IMR-90 (cell line): ENCODE measurements around the gene CEL. TPM values are rescaled to one million over a fixed set of nuclear protein-coding genes. Genes with fewer than 3 reads are reported as not detected.

ENCODE experiments used
- ATAC-seq: fragments of 200-7000 bp; cut with Tn5 transposase; 2 replicates; pipeline ENCODE4 v1.9.1; 2020; ENCODE audit warnings: low read depth, mild to moderate bottlenecking, moderate library complexity
- BruUV-seq: library from RNA; stranded (reverse); fragments of 400-500 nt; replicated peaks from 2 replicates; lab custom pipeline; 2021; lab: Mats Ljungman, UMichigan
- CTCF ChIA-PET: fragments of 300-600 bp; formaldehyde crosslinking; extraction: SDS; loops from one replicate; lab custom pipeline; 2021; ENCODE audit warnings: antibody characterized with exemption; lab: Yijun Ruan, JAX
- POLR2A ChIA-PET: fragments of 300-600 bp; sonication (Branson Sonifier 250); formaldehyde crosslinking; loops from one replicate; lab custom pipeline; 2022; ENCODE audit warnings: antibody characterized with exemption; ENCODE audit not compliant: unreplicated experiment; lab: Charles Lee
- DNase-seq: peaks from one replicate; pipeline ENCODE4 v3.0.0; 2013
- H2AFZ ChIP-seq: replicated peaks from 2 replicates; pipeline ENCODE3; 2013; ENCODE audit warnings: low read length, mild to moderate bottlenecking; ENCODE audit not compliant: poor library complexity
- H2AK5ac ChIP-seq: 2 replicates; pipeline ENCODE4 v1.6.1; 2013; ENCODE audit warnings: low read depth, low read length, inconsistent platforms
- H2AK9ac ChIP-seq: replicated peaks from 2 replicates; pipeline ENCODE3; 2013; ENCODE audit warnings: mild to moderate bottlenecking, low read depth, low read length, moderate library complexity; ENCODE audit not compliant: poor library complexity
- H2BK120ac ChIP-seq: 2 replicates; pipeline ENCODE4 v1.6.1; 2013; ENCODE audit warnings: low read depth, low read length, inconsistent platforms
- H2BK15ac ChIP-seq: 3 replicates; pipeline ENCODE4 v1.6.1; 2013; ENCODE audit warnings: low read depth, low read length, inconsistent platforms
- H2BK20ac ChIP-seq: 2 replicates; pipeline ENCODE4 v1.6.1; 2013; ENCODE audit warnings: low read depth, mild to moderate bottlenecking, inconsistent platforms, low read length, moderate library complexity
- H2BK5ac ChIP-seq: 2 replicates; pipeline ENCODE4 v1.6.1; 2013; ENCODE audit warnings: mild to moderate bottlenecking, low read depth, low read length, inconsistent platforms; ENCODE audit not compliant: poor library complexity, severe bottlenecking
- H3K14ac ChIP-seq: replicated peaks from 2 replicates; pipeline ENCODE4 v1.6.1; 2013; ENCODE audit warnings: low read depth, low read length, inconsistent platforms
- H3K18ac ChIP-seq: 2 replicates; pipeline ENCODE4 v1.6.1; 2013; ENCODE audit warnings: low read depth, low read length, control low read depth
- H3K23ac ChIP-seq: 2 replicates; pipeline ENCODE4 v1.6.1; 2013; ENCODE audit warnings: low read depth, low read length, inconsistent platforms
- H3K27ac ChIP-seq: 2 replicates; pipeline ENCODE4 v1.5.1; 2013; ENCODE audit warnings: mild to moderate bottlenecking, control low read depth, low read length; ENCODE audit not compliant: insufficient read depth
- H3K27me3 ChIP-seq: 2 replicates; pipeline ENCODE4 v1.6.1; 2013; ENCODE audit warnings: low read length; ENCODE audit not compliant: control insufficient read depth, insufficient read depth
- H3K36me3 ChIP-seq: 2 replicates; pipeline ENCODE4 v1.6.1; 2013; ENCODE audit warnings: low read length, mixed read lengths; ENCODE audit not compliant: control insufficient read depth, insufficient read depth
- H3K4ac ChIP-seq: 2 replicates; pipeline ENCODE4 v1.6.1; 2013; ENCODE audit warnings: low read depth, low read length, inconsistent platforms
- H3K4me1 ChIP-seq: 2 replicates; pipeline ENCODE4 v1.6.1; 2013; ENCODE audit warnings: low read length, mixed read lengths; ENCODE audit not compliant: control insufficient read depth, insufficient read depth
- H3K4me2 ChIP-seq: 2 replicates; pipeline ENCODE4 v1.6.1; 2013; ENCODE audit warnings: low read depth, mild to moderate bottlenecking, control low read depth, low read length, moderate library complexity
- H3K4me3 ChIP-seq: 2 replicates; pipeline ENCODE4 v1.5.1; 2013; ENCODE audit warnings: low read depth, mild to moderate bottlenecking, control low read depth, low read length, moderate library complexity; ENCODE audit not compliant: insufficient read depth
- H3K56ac ChIP-seq: 2 replicates; pipeline ENCODE4 v1.6.1; 2013; ENCODE audit warnings: low read length, inconsistent platforms; ENCODE audit not compliant: insufficient read depth; ENCODE audit errors: extremely low read depth
- H3K79me1 ChIP-seq, 2 experiments: 2 replicates each; pipeline ENCODE4 v1.6.1; 2013; ENCODE audit warnings: low read length in 2 of 2, inconsistent platforms in 1 of 2, low read depth in 1 of 2
- H3K9ac ChIP-seq: 2 replicates; pipeline ENCODE4 v1.6.1; 2013; ENCODE audit warnings: low read depth, low read length, control low read depth
- H3K9me1 ChIP-seq: 2 replicates; pipeline ENCODE4 v1.6.1; 2013; ENCODE audit warnings: low read length, inconsistent platforms; ENCODE audit not compliant: insufficient read depth
- H3K9me3 ChIP-seq: 2 replicates; pipeline ENCODE4 v1.6.1; 2013; ENCODE audit warnings: low read length; ENCODE audit not compliant: control insufficient read depth, insufficient read depth
- H4K20me1 ChIP-seq: 2 replicates; pipeline ENCODE4 v1.6.1; 2013; ENCODE audit warnings: low read length, inconsistent platforms; ENCODE audit not compliant: insufficient read depth
- H4K5ac ChIP-seq: 2 replicates; pipeline ENCODE4 v1.6.1; 2013; ENCODE audit warnings: mild to moderate bottlenecking, low read depth, low read length, control low read depth
- H4K8ac ChIP-seq, 2 experiments: 2 replicates each; pipeline ENCODE4 v1.6.1; 2013; ENCODE audit warnings: low read depth in 2 of 2, low read length in 2 of 2, control low read depth in 1 of 2, inconsistent platforms in 1 of 2
- H4K91ac ChIP-seq: 2 replicates; pipeline ENCODE4 v1.6.1; 2013; ENCODE audit warnings: low read depth, low read length, inconsistent platforms; ENCODE audit not compliant: insufficient read depth
- BHLHE40 ChIP-seq: fragments of 150-350 bp; IDR thresholded peaks from 2 replicates; pipeline ENCODE4 v1.6.1; 2016; ENCODE audit warnings: mild to moderate bottlenecking, low read depth, low read length
- ELK1 ChIP-seq: fragments of 150-350 bp; IDR thresholded peaks from 2 replicates; pipeline ENCODE4 v1.6.1; 2016; ENCODE audit warnings: low read depth, mild to moderate bottlenecking, low read length, moderate library complexity, borderline replicate concordance
- MAZ ChIP-seq: IDR thresholded peaks from 2 replicates; pipeline ENCODE4 v1.6.1; 2012; ENCODE audit warnings: low read depth, mild to moderate bottlenecking, low read length, improper control_type of control experiment, moderate library complexity, borderline replicate concordance
- MXI1 ChIP-seq: IDR thresholded peaks from 2 replicates; pipeline ENCODE4 v1.6.1; 2012; ENCODE audit warnings: low read depth, mild to moderate bottlenecking, low read length, moderate library complexity, borderline replicate concordance
- RCOR1 ChIP-seq: IDR thresholded peaks from 2 replicates; pipeline ENCODE4 v1.6.1; 2012; ENCODE audit warnings: mild to moderate bottlenecking, low read length, improper control_type of control experiment; ENCODE audit not compliant: insufficient replicate concordance
- USF2 ChIP-seq: fragments of 150-350 bp; IDR thresholded peaks from 2 replicates; pipeline ENCODE4 v1.6.1; 2017; ENCODE audit warnings: mild to moderate bottlenecking, antibody characterized with exemption, low read length, low read depth
- WGBS, 2 experiments: methylation state at CpG; one replicate each; pipeline versions ENCODE4 v1.1.5 to v1.1.7; 2013; ENCODE audit warnings: missing lambda C conversion rate in 2 of 2; ENCODE audit not compliant: insufficient read length in 1 of 2; ENCODE audit errors: extremely low coverage in 2 of 2; 5-methylcytosine and 5-hydroxymethylcytosine counted together
- dilution Hi-C: fragments of 300-500 bp; cut with HindIII; formaldehyde crosslinking; loops from one replicate; pipeline ENCODE4 v1.14.3; 2018; ENCODE audit warnings: low sequenced_read_pairs; ENCODE audit not compliant: unreplicated experiment
- in situ Hi-C: fragments of 300-500 bp; cut with MboI; formaldehyde crosslinking; loops from 3 replicates; pipeline ENCODE4 v1.14.3; 2019; ENCODE audit warnings: low sequenced_read_pairs, inconsistent platforms, mixed read lengths
- intact Hi-C: fragments of 100-400 bp; cut with micrococcal nuclease; formaldehyde crosslinking; loops from 2 replicates; pipeline ENCODE4 v1.10.0; 2022
- polyA plus RNA-seq, 3 experiments: library from polyadenylated mRNA; depleted of rRNA; stranded (reverse); fragments of >200 nt; gene quantifications; 2 replicates each; pipeline ENCODE4 v1.2.3, GENCODE V29; 2012; ENCODE audit warnings: low replicate concordance in 1 of 3
- total RNA-seq: library from RNA; depleted of rRNA; stranded (reverse); fragments of >200 nt; gene quantifications from 2 replicates; pipeline ENCODE4 v1.2.3, GENCODE V29; 2012

CEL gene
- total and polyA plus RNA-seq, 2 of the 4 experiments (the other 2 are of a cell fraction), result under 0.01 to 0.75 TPM

GRCh38 chr9:133058550-133059320 is 3.0 kb upstream of the CEL start (continued):
- TF ChIP-seq ELK1, result no peak

- in situ Hi-C loops, result no loop called here
- Histone ChIP-seq H2AFZ (no peak overlapping the region), H4K5ac (no peak overlapping the region), H3K9me1 (0 out of 2 replicates have a peak, but pooled peaks cover 3% of the 10 kb centered on the region), H3K36me3 (peaks cover 32% of the 10 kb centered on the region), H2AK5ac (no peak overlapping the region), H2BK15ac (no peak overlapping the region), H3K14ac (no peak overlapping the region), H3K27ac (no peak overlapping the region), H3K18ac (no peak overlapping the region), H4K91ac (no peak overlapping the region), H3K9me3 (no peaks in the 10 kb centered on the region), H4K8ac (no peak overlapping the region), H3K9ac (no peak overlapping the region), H3K4ac (no peak overlapping the region), H4K20me1 (no peaks in the 10 kb centered on the region; the same call in 1 of the 2 replicates), H3K4me1 (peaks cover 3% of the 10 kb centered on the region; the same call in 1 of the 2 replicates), H2AK9ac (no peak overlapping the region), H3K56ac (no peak overlapping the region), H3K23ac (no peak overlapping the region), H3K27me3 (no peaks in the 10 kb centered on the region), H2BK120ac (no peak overlapping the region), H3K4me3 (no peak overlapping the region), H2BK5ac (no peak overlapping the region), H3K4me2 (no peak overlapping the region), H3K79me1 (no peaks in the 10 kb centered on the region), H2BK20ac (no peak overlapping the region)
- dilution Hi-C loops, result no loop called here
- BruUV-seq, result no TSS peak
- ChIA-PET CTCF (interaction anchor here (0.7 kb wide), 1 partner anchor 84 kb away, joined by 3 read pairs; no protein-coding TSS in a partner anchor), POLR2A (no interaction called here)
- TF ChIP-seq RCOR1 (no peak), MXI1 (no peak), BHLHE40 (no peak), USF2 (no peak), MAZ (no peak), ELK1 (no peak)
- DNase-seq, result no peak
- intact Hi-C loops, result no loop called here
- no peak for ATAC-seq
- WGBS, 2 experiments, result no CpG with 5 or more reads among the region's 7 CpGs
These were observed 2.2 kb upstream of the CEL start for GRCh38 chr9:133059623-133060022.
